GM19025 (cell line): Measurements from ENCODE around the gene FBXL4.
"Not testable (repeated sequence)": the region's sequence is repeated elsewhere in the genome, so short reads cannot be mapped to it uniquely, and the experiment has no call there.

Source experiments
- ATAC-seq: cut with Tn5 transposase; IDR thresholded peaks from one replicate; pipeline ENCODE4 v1.9.1; 2021; ENCODE audit warnings: mild to moderate bottlenecking, low read depth, moderate library complexity; ENCODE audit not compliant: unreplicated experiment

FBXL4 gene

GRCh38 chr6:98946266-98946878, 1.4 kb downstream of the FBXL4 start:
- ATAC-seq = no peak

- no peak for ATAC-seq
These were observed 2.2 kb downstream of the FBXL4 start for GRCh38 chr6:98945311-98946115.

- ATAC-seq = no peak
These were observed 3.1 kb downstream of the FBXL4 start for GRCh38 chr6:98944598-98945081.

DNA sequence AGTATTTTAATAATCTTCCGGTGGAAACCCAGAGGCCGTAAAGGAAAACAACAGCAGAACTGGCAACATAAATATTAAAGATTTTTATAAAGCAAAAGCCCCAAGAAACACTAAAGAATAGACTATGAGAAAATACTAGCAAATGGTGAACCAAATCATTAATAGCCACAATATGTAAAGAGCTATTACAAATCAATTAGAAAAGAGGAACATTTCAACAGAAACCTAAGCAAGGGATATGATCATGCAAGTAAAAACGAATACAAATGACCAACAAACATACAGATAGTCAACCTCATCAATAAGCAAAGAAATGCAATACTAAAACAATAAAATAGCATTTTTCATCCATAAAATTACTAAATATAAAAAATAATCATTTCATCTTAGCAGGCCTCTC, 3.6 kb downstream of the FBXL4 start:
- no peak for ATAC-seq

- ATAC-seq = no peak
These were observed 5.4 kb downstream of the FBXL4 start for GRCh38 chr6:98942263-98942803.

DNA sequence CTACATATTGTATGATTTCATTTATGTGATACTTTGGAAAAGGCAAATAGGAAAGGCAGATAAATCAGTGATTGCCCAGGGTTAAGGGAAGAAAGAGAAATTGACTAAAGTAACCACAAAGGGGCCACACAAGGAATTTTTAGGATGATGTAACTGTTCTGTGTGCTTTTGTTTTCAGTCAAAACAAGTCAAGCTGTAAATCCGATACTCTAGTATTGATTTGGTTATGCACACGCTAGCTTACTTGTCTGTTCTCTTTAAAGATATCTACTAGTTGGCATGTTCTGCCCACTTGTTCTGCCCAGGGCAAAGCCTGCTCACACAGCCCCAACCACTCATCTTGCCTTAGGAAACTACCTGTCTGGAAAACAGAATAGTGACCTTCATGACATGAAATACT, 6.4 kb downstream of the FBXL4 start:
- no peak for ATAC-seq

GRCh38 chr6:98937351-98937750, 10.4 kb downstream of the FBXL4 start:
- ATAC-seq = no peak

DNA sequence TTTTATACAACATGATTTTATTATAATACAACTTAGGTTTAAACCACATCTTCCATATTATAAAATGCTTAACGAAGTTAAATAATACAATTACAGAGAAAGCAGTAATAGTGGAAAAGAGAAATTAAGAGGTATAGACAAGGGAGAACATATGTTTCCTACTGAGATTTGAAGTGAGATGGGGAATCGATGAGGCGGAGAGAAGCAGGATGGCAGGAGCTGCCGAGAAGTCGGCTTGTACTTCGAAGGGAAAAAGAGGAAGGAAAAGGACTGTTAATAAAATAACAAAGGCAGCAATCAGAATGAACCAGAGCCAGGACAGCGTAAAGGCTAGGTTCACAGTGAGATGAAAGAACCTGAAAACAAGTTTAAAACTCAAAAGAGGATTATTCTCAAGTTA, 15.4 kb downstream of the FBXL4 start:
- ATAC-seq = no peak

DNA sequence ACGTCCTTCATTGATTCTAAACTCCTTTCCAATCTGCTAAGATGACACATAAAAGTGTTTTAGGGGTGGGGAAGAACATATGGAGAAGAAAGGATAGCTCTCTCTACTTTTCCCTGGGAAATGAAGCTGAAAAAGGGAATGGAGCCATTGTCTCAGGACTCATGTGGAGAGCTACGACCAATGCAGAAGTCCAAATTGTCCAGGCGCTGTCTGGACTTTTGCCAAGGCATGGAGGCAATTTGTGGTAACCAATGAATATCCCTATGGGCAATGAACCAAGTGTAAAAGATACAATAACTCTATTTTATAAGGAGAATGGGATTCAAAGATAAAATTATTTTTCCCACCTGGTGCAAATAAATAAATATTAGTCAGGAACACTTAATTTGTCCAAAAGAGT, 16.1 kb downstream of the FBXL4 start:
- no peak for ATAC-seq

DNA sequence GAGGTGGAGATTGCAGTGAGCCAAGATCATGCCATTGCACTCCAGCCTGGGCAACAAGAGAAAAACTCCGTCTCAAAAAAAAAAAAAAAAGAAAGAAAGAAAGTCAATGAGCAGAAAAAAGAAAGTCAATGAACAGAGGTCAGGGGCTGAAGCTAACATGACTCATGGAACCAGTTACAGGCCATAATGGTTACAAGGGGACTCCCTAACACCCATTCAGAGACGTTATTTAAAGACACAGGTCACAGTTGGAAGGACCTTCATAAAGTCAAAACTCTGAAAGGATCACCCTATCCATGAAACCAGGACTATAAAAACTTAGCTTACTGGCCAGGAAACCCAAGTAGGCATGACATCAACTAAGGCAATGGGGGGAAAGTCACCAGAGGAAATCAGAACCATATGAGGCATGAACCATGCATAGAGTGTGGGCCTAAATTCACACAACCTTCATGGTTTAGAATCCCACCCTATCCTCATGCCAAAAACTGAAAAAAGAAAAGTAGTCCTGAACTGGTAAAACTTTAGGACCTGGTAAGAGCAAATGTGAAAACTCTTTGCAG, 18.2 kb downstream of the FBXL4 start:
- no peak for ATAC-seq

DNA sequence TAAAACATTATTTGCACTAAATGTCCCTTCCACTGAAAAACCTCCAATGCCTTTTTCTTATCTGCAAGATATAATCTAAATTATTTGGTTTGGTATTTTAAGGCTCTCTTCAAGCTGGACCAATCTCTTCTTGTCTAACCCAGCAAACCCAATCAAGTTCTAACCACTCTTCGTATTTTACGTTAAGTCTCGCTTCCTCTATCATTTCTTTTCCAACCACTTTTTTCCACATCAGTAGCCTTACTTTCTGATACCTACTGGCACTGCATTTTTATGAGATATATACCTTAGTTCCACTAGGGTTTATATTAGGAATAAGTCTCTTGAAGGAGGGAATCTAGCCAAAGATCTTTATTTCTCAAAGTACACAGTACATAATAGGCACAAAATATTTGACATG, 19.1 kb downstream of the FBXL4 start:
- ATAC-seq = no peak

DNA sequence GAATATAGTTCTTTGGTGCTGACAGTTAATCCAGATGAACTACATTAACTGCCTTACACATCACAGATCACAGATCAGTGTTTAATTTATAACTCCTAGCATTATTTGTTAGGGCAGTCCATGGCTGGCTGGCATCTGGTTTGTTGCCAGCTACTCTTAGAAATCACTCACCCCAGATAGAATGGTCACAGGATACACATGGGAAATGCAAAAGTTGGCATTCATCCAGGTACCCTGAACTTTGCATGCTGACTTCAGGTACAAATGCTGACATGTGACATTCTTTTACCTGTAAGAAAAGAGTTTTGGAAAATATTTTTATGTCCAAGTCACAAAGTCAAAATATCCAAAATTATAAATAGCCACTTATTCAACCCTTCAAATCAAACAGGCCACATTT, 20.2 kb downstream of the FBXL4 start:
- ATAC-seq = no peak

GRCh38 chr6:98925831-98926230, 21.9 kb downstream of the FBXL4 start:
- no peak for ATAC-seq

GRCh38 chr6:98924647-98925046, 23.1 kb downstream of the FBXL4 start:
- ATAC-seq = no peak

DNA sequence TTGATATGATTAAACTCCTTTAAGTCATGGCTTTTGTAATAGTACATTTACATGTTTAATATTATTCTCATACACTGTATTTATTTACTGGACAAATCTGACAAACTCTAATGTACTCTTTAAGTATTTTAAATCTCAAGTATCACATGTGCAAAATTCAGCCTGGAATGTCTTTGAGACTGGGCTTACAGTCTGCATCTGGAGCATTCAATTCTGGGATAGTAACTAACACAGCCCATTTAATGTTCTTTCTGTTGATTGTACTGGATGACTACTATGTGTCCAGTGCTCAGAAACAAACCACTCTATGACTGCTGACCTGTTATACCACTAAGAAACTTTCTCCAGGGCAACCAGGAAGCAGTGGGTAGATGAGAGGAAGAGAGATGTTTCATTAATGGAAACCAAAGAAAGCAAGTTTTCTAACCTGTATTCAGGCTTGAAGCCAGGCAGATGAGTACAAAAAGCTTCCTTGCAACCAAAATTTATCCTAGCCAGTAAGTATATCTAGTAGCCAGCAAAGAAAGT, 26.8 kb downstream of the FBXL4 start:
- peak; percentile 67 for ATAC-seq

- not testable (repeated sequence) for ATAC-seq
These were observed 36.8 kb downstream of the FBXL4 start for GRCh38 chr6:98910946-98911345.

GRCh38 chr6:98909236-98909635, 38.5 kb downstream of the FBXL4 start:
- ATAC-seq = no peak

- ATAC-seq = not testable (repeated sequence)
These were observed 41.4 kb downstream of the FBXL4 start for GRCh38 chr6:98906342-98906741.

GRCh38 chr6:98905759-98906158, 42.0 kb downstream of the FBXL4 start:
- no peak for ATAC-seq

- ATAC-seq = no peak
These were observed 43.6 kb downstream of the FBXL4 start for GRCh38 chr6:98904096-98904495.

- ATAC-seq = no peak
These were observed 47.0 kb downstream of the FBXL4 start for GRCh38 chr6:98900706-98901105.
